Naive B cell (primary cell): ENCODE results near the gene C14orf132. TPM values are rescaled to one million over a fixed set of nuclear protein-coding genes. Genes with fewer than 3 reads are reported as not detected.

Experiments
- ATAC-seq, 2 donors: fragments of 150-1000 bp; cut with Tn5 transposase; 2 replicates each; pipeline ENCODE4 v1.10.0; 2021; ENCODE audit warnings: low read depth in 2 of 2, mild to moderate bottlenecking in 2 of 2, moderate library complexity in 2 of 2
- DNase-seq: peaks from one replicate; pipeline ENCODE4 v3.0.0; 2022
- H3K27ac Mint-ChIP-seq, 6 donors: one replicate each; pipeline ENCODE4 v1.8.0; 2020 to 2022; ENCODE audit warnings: mild to moderate bottlenecking in 6 of 6, mixed read lengths in 6 of 6, moderate library complexity in 5 of 6, inconsistent platforms in 2 of 6
- H3K27me3 Mint-ChIP-seq, 3 donors: one replicate each; pipeline ENCODE4 v1.8.0; 2021 to 2022; ENCODE audit warnings: mixed read lengths in 3 of 3, mild to moderate bottlenecking in 1 of 3
- H3K36me3 Mint-ChIP-seq, 2 donors: one replicate each; pipeline ENCODE4 v1.8.0; 2020 to 2022; ENCODE audit warnings: mixed read lengths in 2 of 2, inconsistent platforms in 1 of 2, mild to moderate bottlenecking in 1 of 2
- H3K4me1 Mint-ChIP-seq, 3 donors: one replicate each; pipeline ENCODE4 v1.8.0; 2020 to 2022; ENCODE audit warnings: mixed read lengths in 3 of 3, inconsistent platforms in 1 of 3, mild to moderate bottlenecking in 1 of 3, moderate library complexity in 1 of 3
- H3K4me3 Mint-ChIP-seq, 8 donors: one replicate each; pipeline ENCODE4 v1.8.0; 2020 to 2022; ENCODE audit warnings: mild to moderate bottlenecking in 8 of 8, mixed read lengths in 8 of 8, moderate library complexity in 8 of 8, inconsistent platforms in 2 of 8
- H3K9me3 Mint-ChIP-seq, 7 donors: one replicate each; pipeline ENCODE4 v1.8.0; 2020 to 2022; ENCODE audit warnings: mixed read lengths in 7 of 7, mild to moderate bottlenecking in 5 of 7, inconsistent platforms in 2 of 7, moderate library complexity in 1 of 7
- polyA plus RNA-seq, 6 donors: library from polyadenylated mRNA; unstranded; fragments of 300-500 nt; fragmentation: Illumina TruSeq; gene quantifications; one replicate each; pipeline ENCODE4 v1.2.3, GENCODE V29; 2021; ENCODE audit warnings: low read depth in 6 of 6

Gene C14orf132
- polyA plus RNA-seq, 6 donors from 2014 or later, result 0.28 to 0.87 (median 0.71) TPM; not detected in 2

DNA sequence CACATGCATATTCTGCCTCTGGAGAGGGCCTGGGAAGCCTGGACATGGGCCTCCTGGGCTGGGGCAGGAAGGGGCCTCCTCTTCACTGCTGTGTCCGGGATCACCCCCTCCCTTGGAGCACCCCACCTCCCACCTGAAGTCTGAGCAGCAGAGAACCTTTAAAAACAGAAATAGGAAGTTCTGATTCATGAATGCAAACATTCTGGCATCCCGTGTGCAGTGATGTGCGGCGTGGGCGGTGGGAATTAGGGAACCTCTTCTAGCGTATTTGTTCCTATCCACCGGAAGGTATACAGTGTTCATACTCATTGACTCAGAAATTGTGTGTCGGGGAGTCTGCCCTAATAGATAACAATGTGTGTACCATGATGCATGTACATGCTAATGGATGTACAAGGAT, 46.2 kb downstream of the C14orf132 start:
- Mint-ChIP-seq H3K36me3 (peaks cover 0 to 4% of the 10 kb centered on the region in 2 donors), H3K4me1 (peaks cover 3 to 4% (median 4%) of the 10 kb centered on the region in 3 donors), H3K4me3 (no peak overlapping the region), H3K27ac (peak overlapping the region in 1 of 6 donors; percentile 20), H3K27me3 (peaks cover 21 to 49% (median 38%) of the 10 kb centered on the region in 3 donors), H3K9me3 (peaks cover 0 to 3% (median 0%) of the 10 kb centered on the region in 7 donors)
- ATAC-seq (no peak), DNase-seq (no peak)

DNA sequence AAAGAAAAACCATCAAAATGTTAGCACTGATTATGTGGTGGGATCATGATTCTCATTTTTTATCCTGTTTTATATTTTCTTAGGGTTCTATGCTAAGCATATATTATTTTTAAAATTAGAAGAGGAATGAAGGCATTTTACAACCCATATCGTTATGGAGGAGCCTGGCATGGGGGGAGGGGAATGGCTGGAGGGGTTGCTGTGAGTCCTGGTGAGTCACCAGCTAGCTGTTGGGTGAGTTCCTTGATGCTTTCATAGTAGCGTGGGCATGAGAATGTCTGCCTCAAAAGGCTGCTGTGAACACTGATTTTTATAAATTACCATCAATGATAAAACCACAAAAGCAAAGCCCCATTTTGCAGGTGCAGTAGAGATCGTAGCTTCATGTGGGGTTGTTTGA, 46.9 kb downstream of the C14orf132 start:
- H3K4me1 Mint-ChIP-seq, result peaks cover 3 to 4% (median 4%) of the 10 kb centered on the region in 3 donors
- H3K27ac Mint-ChIP-seq, result peak overlapping the region in 1 of 6 donors; percentile 29
- H3K27me3 Mint-ChIP-seq, result peaks cover 17 to 51% (median 34%) of the 10 kb centered on the region in 3 donors
- ATAC-seq, result no peak
- H3K4me3 Mint-ChIP-seq, result no peak overlapping the region
- H3K9me3 Mint-ChIP-seq, result peaks cover 0 to 2% (median 0%) of the 10 kb centered on the region in 7 donors
- peaks cover 0 to 2% of the 10 kb centered on the region in 2 donors for H3K36me3 Mint-ChIP-seq
- no peak for DNase-seq

DNA sequence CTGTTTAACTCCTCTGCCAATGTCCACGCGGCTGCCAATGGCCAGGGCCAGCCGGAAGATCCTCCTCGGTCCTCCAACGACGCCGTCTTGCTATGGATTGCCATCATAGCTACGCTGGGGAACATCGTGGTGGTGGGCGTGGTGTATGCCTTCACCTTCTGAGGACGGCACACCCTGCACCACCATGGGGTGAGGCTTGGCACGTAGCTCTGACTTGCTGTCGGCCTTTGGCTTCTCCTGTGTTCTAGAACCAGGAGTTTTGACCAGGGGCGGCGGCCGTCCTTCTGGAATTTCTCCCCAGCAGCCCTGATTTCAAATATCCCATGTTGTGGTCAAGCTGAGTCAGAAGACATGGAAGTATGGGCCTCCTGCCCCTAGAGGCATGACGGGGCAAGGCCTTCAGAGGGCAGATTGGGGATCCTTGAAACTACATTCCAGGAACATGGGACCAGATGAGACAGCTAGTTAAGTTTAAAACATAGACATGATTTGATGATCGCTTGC, 47.5 kb downstream of the C14orf132 start:
- Mint-ChIP-seq H3K27me3 (peaks cover 17 to 54% (median 34%) of the 10 kb centered on the region in 3 donors), H3K9me3 (peaks cover 0 to 2% (median 0%) of the 10 kb centered on the region in 7 donors), H3K27ac (no peak overlapping the region), H3K4me1 (peaks cover 3 to 4% (median 4%) of the 10 kb centered on the region in 3 donors), H3K36me3 (no peaks in the 10 kb centered on the region), H3K4me3 (no peak overlapping the region)
- ATAC-seq (no peak), DNase-seq (no peak)

DNA sequence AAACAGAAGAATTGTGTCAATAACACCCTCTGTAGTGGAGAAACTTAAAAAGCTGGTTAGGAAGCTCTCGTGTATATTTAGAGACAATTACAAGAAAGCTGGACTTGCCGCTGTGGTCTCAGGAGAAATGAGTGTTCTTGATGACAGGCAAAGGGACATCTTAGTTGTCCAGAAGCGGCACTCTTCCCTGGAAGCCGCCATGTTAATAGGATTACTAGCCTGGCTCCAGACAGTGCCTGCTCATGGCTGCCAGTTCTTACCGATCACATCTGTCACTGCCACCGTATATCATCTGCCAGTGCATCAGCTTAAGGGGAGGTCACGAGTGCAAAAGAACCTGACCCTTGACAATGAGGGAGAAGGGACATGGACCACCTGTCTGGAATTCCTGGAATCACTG, 48.9 kb downstream of the C14orf132 start:
- Mint-ChIP-seq H3K27me3 (peaks cover 16 to 48% (median 30%) of the 10 kb centered on the region in 3 donors), H3K4me1 (peaks cover 3 to 4% (median 4%) of the 10 kb centered on the region in 3 donors), H3K27ac (no peak overlapping the region), H3K4me3 (no peak overlapping the region), H3K36me3 (no peaks in the 10 kb centered on the region), H3K9me3 (peaks cover 0 to 2% (median 0%) of the 10 kb centered on the region in 7 donors)
- ATAC-seq (no peak), DNase-seq (no peak)

DNA sequence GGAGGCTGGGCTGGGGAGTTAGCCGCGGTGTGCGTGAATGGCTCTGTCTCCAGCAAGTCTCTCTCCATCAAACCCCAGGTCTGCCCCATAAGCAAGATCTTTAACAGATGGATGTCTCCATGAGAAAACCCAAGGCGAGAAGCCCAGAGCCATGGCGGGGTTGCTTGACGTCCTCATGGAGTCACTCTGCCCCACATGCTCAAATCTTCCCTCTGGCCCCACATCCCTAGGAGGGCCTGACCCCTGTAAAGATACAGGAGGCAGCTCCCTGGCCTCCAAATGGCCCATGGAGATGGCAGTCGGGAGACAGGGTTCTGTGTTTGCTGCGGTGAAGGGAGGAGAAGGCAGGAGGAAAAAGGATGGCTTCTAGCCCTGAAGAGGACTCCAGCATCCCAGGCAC, 49.3 kb downstream of the C14orf132 start:
- Mint-ChIP-seq H3K4me1 (peaks cover 3 to 4% (median 4%) of the 10 kb centered on the region in 3 donors), H3K36me3 (no peaks in the 10 kb centered on the region), H3K9me3 (peaks cover 0 to 2% (median 0%) of the 10 kb centered on the region in 7 donors), H3K27ac (no peak overlapping the region), H3K4me3 (no peak overlapping the region), H3K27me3 (peaks cover 12 to 44% (median 26%) of the 10 kb centered on the region in 3 donors)
- ATAC-seq, result no peak
- DNase-seq, result no peak

DNA sequence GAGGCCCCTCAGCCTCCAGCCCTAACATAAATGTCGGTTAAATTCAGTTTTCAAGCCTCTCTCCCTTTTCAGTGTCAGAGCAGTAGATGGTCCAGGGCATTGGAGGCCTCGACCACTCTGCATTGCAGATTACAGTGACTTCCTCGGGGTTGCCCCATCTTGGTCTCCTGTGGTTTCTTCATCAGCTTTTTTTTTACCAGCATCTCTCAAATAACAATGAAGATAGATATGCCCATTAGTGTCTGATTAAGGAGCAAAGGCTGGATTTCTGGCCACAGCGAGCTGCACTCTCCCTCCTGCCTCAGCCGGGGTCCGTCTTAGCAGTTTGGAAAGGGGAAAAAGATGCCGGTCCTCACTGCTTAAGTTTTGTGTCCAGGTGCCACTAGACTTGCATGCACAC, 49.7 kb downstream of the C14orf132 start:
- Mint-ChIP-seq H3K36me3 (no peaks in the 10 kb centered on the region), H3K27me3 (peaks cover 11 to 44% (median 26%) of the 10 kb centered on the region in 3 donors), H3K9me3 (peaks cover 0 to 2% (median 0%) of the 10 kb centered on the region in 7 donors), H3K4me3 (no peak overlapping the region), H3K4me1 (peaks cover 3 to 4% (median 4%) of the 10 kb centered on the region in 3 donors), H3K27ac (no peak overlapping the region)
- ATAC-seq (no peak), DNase-seq (no peak)

DNA sequence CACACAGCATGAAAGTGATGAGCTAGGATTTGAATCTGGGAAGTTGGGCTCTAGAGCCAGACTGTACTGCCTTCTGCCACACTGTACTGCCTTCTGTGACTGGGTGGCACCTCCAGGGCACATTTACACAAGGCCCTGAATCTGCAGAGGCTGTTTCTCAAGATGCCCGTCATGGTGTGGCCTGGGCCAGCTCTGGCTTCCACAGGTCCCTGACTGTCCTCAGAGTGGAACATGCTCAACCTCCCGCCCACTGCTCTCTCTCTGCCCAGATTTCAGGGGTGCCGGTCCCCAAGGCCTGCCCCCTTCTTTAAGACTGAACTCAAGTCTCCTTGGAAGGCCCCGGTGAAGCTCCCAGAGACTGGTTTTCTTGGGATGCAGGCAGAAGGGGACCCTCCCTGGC, 50.2 kb downstream of the C14orf132 start:
- Mint-ChIP-seq H3K27ac (no peak overlapping the region), H3K27me3 (peaks cover 14 to 45% (median 27%) of the 10 kb centered on the region in 3 donors), H3K9me3 (peaks cover 0 to 2% (median 0%) of the 10 kb centered on the region in 7 donors), H3K36me3 (no peaks in the 10 kb centered on the region), H3K4me1 (peaks cover 3 to 4% (median 4%) of the 10 kb centered on the region in 3 donors), H3K4me3 (no peak overlapping the region)
- ATAC-seq (no peak), DNase-seq (no peak)

DNA sequence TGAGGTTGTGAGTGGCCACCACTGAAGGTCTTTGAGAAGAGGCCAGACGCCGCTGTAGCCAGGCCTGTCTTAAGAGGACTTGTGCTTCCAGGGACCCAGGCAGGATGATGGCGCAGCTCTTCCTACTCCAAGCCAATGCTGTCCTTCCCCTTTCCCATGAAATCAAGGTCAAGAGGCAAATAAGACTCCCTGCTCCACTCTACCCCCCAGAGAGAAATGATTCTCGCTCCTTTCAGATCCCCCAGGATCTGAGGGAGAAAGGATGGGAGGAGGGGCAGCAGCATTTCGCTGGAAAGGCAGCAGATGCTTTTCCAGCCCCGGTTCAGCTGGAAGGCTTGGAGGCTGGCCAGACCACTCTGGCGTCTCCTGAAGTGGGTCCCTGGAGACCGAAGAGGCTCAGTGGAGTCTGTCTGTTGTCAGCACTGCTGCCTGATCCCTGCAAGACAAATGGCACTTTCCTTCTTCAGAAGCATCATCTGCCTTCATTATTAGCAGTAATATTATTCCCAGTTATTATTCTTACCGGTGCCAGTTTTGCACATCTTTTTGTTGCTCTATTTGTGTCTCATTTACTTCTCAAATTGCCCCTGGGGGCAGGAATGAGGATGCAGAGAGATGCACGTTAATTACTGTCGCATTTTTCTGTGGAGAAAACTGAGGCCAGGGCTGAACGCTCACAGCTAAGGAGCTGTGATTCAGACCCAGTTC, 51.4 kb downstream of the C14orf132 start:
- Mint-ChIP-seq H3K27me3 (peaks cover 12 to 42% (median 31%) of the 10 kb centered on the region in 3 donors), H3K4me1 (peaks cover 0 to 4% (median 2%) of the 10 kb centered on the region in 3 donors), H3K27ac (peak overlapping the region in 1 of 6 donors; percentile 47), H3K4me3 (no peak overlapping the region), H3K9me3 (peaks cover 0 to 2% (median 0%) of the 10 kb centered on the region in 7 donors), H3K36me3 (no peaks in the 10 kb centered on the region)
- DNase-seq, result no peak
- no peak for ATAC-seq

DNA sequence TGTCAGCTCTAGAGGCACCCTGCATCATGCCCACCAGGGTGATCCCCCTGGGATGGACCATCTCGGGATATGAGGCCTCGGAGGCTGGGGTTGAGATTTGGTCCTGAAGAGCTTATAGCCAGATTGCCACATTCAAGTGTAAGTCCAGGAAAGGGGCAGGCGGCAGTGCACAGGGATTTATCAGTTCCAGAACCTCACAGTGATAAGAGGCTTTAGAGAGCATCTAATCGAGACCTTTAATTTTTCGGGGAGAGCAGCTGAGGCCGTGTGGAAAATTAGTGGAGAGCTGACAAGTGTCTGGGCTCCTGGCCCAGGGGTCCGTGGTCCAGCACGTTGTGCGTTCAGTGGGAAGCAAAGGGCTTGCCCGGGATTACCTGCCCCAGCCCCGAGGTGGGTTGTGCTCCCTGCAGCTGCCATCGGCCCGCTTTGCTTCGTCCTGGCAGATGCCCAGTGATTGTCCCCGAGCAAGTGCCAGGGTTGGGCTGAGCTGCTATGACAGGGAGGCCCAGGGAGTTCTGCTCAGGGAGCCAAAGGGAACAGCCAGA, 52.1 kb downstream of the C14orf132 start:
- Mint-ChIP-seq H3K4me1 (peaks cover 0 to 4% (median 0%) of the 10 kb centered on the region in 3 donors), H3K4me3 (no peak overlapping the region), H3K27ac (no peak overlapping the region), H3K36me3 (no peaks in the 10 kb centered on the region), H3K27me3 (peaks cover 10 to 35% (median 31%) of the 10 kb centered on the region in 3 donors), H3K9me3 (peaks cover 0 to 2% (median 0%) of the 10 kb centered on the region in 7 donors)
- DNase-seq (no peak), ATAC-seq (no peak)

DNA sequence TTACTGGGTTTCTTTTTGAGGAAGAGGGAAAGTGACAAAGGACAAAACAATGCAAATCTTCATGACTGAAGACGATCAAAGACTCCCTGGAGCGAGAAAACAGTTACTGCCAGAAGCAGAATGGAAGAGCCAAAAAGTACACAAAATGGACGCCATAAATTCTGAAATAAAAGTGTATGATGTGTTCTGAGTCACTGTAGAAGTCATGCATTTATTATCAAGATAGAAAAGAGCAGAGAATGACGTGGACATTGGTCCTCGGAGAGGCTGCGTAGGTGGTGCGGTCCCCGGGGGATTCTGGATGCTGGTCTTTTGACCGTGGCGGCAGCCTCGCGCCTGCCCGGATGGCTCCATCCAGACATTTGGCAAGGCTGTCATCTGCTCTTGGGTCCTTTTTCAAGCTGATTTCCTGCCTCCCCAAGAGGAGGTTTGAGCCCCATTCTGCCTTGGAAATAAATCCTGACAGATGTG, 52.8 kb downstream of the C14orf132 start:
- no peak for DNase-seq
- Mint-ChIP-seq H3K4me3 (no peak overlapping the region), H3K36me3 (no peaks in the 10 kb centered on the region), H3K27ac (no peak overlapping the region), H3K9me3 (peaks cover 0 to 2% (median 0%) of the 10 kb centered on the region in 7 donors), H3K4me1 (no peaks in the 10 kb centered on the region), H3K27me3 (peaks cover 14 to 28% (median 24%) of the 10 kb centered on the region in 3 donors)
- ATAC-seq, result no peak

DNA sequence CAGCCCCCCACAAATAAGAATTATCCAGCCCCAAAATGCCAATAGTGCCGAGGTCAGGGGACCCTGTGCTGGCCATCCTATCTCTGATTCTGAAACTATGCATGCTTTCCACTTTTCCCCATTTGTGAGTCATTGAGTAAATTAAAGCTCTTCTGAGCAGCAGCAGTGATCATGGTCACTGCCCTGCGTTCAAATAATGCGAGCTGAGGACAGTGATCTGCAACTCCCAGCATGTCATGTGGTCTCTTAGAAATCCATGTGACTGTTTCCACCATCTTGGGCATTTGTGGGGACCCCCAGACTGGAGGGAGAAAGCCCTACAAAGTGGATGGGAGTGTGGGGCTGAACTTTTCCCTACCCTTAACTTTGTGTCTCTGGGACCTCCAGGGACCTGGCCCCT, 53.8 kb downstream of the C14orf132 start:
- DNase-seq, result no peak
- Mint-ChIP-seq H3K27ac (no peak overlapping the region), H3K9me3 (peaks cover 0 to 2% (median 0%) of the 10 kb centered on the region in 7 donors), H3K27me3 (peaks cover 17 to 23% (median 19%) of the 10 kb centered on the region in 3 donors), H3K4me3 (no peak overlapping the region), H3K36me3 (no peaks in the 10 kb centered on the region), H3K4me1 (no peaks in the 10 kb centered on the region)
- ATAC-seq, result no peak

DNA sequence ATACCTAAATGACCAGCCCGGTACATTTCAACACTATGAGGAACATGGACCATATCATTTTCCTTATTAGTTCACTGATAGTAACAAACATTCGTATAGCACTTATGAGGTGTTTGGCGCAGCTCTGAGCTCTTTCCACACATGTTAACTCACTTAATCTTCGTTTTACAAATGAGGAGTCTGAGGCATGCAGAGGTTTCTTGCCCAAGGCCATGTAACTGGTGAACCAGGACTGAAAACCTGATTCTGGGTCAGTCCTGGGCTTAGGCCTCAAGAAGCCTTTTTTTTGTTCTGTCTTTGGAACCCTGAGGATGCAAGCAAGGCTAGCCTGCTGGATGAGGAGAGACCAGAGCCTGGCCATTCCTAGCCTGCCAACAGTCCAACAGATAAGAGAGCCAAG, 55.0 kb downstream of the C14orf132 start:
- peak overlapping the region in 1 of 6 donors; percentile 49 for H3K27ac Mint-ChIP-seq
- H3K36me3 Mint-ChIP-seq, result no peaks in the 10 kb centered on the region
- H3K4me3 Mint-ChIP-seq, result no peak overlapping the region
- no peaks in the 10 kb centered on the region for H3K9me3 Mint-ChIP-seq
- H3K27me3 Mint-ChIP-seq, result peaks cover 15 to 23% (median 19%) of the 10 kb centered on the region in 3 donors
- peaks cover 0 to 2% (median 0%) of the 10 kb centered on the region in 3 donors for H3K4me1 Mint-ChIP-seq
- ATAC-seq (no peak), DNase-seq (no peak)

DNA sequence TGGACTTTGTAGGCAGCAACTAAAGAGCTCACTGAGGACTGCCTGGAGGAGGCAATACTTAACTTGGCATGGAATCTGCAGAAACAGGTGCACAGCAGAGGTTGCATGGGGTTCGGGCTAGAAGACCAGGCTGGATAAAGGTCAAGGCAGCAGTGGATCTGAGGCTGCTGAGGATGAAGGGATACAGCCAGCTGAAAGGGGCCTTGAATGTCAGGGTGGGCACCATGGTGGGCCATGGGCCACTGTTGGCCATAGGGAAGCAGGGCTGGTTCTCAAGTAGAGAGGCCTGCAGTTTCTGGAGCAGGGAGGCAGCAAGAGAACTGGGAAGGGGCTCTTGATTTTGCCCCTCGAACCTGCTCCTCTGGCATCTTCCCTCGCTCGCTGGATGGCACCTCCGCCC, 55.5 kb downstream of the C14orf132 start:
- Mint-ChIP-seq H3K4me1 (peaks cover 0 to 2% (median 0%) of the 10 kb centered on the region in 3 donors), H3K36me3 (no peaks in the 10 kb centered on the region), H3K4me3 (no peak overlapping the region), H3K27ac (peak overlapping the region in 1 of 6 donors; percentile 49), H3K27me3 (peaks cover 14 to 19% (median 19%) of the 10 kb centered on the region in 3 donors), H3K9me3 (no peaks in the 10 kb centered on the region)
- ATAC-seq, result no peak
- no peak for DNase-seq
